Stimulated activated CD8-positive, alpha-beta memory T cell treated with anti-CD3 and anti-CD28 coated beads, Interleukin-12 subunit alpha, Interleukin-12 subunit beta, amount 100 ng/mL, for 1 hour (primary cell): ENCODE measurements around the gene ITGA8.
"Not testable (repeated sequence)": the region's sequence is repeated elsewhere in the genome, so short reads cannot be mapped to it uniquely, and the experiment has no call there.

ENCODE experiments used
- DNase-seq: peaks from one replicate; pipeline ENCODE4 v3.0.0-alpha.2; 2020; ENCODE audit warnings: low read depth

Gene ITGA8

DNA sequence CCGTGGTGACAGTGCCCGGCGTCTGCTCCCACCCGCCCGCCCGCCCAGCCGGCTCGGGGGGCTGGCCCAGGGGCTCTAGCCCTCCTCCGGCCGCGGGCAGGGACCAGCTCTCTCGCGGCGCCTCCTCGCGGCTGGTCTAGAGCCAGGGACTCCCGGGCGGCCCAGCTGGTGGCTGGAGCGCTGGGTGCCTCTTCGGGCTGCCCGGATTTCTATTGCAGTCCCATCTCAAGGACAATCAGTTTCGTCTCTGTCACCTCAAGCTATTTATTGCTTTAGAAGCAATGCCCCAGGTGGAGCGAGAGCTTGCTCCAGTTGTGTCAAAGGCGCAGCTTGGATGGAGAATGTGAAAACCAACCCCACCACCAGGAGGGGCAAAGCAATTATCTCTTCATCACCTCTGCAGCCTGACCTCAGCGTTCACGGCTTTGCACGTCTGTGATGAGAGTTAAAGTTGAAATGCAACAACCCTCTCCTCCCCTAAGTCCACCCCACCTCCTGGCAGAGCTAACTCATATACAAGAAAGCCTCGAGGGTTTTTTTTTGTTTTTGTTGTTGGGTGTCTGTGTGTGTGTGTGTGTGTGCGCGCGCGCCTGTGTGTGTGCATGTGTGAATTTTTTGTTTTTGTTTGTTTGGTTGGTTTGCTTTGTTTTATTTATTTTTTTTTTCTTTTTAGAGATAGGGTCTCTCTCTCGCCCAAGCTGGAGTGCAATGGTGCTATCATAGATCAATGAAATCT lies at the start of gene ITGA8:
TSS of gene ITGA8 (minus strand) at position 24 of the 736 bp plus-strand sequence. CDS start 151 bp downstream, outside the sequence.
- no peak for DNase-seq

DNA sequence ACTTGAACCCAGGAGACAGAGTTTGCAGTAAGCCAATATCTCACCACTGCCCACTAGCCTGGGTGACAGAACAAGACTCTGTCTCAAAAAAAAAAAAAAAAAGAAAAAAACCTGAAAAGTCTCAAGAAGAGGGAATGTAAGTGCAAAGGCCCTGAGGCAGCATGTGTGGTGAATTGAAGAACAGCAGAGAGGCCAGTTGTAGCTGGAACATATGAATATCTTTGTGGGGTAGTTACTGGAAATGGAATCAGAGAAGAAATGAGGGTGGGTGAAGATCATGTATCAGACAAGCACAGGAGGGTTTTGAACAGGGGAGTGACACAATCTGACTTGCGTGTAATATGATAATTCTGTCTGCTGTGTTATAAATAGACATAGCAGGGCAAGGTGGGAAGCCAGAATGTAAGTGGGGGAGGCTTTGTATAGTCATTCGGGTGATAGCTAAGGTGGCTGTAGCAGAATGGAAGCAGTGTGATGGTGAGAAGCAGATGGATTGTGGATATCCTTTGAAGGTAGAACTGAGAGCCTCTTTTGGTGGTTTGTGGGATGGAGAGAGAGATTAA lies 45.3 kb upstream of the ITGA8 start:
- DNase-seq: no peak

DNA sequence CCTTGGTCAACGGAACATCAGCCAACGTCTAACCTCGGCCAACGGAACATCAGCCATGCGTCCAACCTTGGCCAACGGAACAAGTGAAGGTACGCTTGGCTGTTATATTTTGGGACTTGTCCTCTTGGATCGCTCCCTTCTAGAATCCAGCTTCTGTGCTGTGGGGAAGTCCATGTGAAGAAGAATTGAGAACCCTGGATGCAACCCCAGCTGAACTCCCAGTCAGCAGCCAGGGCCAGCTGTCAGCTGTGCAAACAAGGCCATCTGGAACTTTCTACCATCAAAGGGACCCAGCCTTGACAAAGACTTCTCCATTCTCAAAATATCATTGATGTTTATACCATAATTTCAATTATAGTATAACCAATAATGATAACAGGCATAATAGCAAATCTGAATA lies 43.3 kb upstream of the ITGA8 start:
- no peak for DNase-seq

DNA sequence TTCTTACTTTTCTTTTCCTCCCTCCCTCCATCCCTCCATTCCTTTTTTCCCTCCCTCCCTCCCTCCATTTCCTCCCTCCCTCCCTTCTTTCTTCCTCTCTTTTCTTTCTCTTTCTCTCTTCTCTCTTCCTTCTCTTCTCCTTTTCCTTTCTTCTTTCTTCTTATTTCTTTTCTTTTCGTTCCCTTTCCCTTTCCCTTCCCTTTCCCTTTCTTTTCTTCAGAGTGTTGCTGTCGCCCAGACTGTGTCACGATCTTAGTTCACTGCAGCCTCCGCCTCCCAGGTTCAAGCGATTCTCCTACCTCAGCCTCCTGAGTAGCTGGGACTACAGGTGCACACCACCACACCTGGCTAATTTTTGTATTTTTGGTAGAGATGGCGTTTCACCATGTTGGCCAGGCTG lies 42.5 kb upstream of the ITGA8 start:
- DNase-seq: not testable (repeated sequence)

DNA sequence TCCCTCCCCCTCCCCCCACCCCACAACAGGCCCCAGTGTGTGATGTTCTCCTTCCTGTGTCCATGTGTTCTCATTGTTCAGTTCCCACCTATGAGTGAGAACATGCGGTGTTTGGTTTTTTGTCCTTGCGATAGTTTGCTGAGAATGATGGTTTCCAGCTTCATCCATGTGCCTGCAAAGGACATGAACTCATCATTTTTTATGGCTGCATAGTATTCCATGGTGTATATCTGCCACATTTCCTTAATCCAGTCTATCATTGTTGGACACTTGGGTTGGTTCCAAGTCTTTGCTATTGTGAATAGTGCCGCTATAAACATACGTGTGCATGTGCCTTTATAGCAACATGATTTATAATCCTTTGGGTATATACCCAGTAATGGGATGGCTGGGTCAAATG lies 41.5 kb upstream of the ITGA8 start:
- not testable (repeated sequence) for DNase-seq

DNA sequence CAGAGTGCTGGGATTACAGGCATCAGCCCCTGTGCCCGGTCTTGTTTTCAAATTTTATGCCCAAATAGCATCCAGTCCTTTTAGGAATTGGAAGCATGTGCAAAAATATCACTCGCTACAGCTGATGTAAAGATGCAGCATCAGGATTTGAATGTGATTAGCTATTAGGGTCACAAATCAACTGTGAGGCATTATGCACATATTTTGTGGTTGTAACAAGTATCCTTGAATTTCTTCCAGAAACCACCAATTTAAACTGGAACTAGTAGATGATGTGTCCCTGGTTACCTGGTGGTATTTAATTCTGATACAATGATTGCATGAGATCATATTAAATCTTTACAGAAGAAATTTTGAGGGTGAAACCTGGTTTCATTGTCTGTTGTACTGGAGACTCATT lies 41.0 kb upstream of the ITGA8 start:
- DNase-seq: no peak

DNA sequence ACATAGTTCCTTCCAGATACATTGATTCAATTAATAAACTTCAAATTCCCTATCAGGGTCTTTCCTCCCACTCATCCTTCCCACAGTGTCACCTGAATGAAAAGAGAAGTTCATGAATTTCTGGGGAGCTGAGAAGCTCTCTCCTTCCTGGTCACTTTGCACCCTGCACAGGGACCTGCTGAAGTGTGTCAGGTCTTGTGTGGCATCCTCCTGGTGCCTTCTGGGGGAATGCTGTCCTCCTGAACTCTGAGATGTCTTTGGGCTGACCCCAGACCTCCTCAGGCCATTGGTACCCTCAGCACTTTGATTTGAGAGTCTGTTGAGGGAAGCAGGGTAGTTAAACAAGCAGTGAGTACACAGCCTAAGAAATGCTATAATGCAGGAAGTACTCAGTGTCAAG lies 39.5 kb upstream of the ITGA8 start:
- no peak for DNase-seq

DNA sequence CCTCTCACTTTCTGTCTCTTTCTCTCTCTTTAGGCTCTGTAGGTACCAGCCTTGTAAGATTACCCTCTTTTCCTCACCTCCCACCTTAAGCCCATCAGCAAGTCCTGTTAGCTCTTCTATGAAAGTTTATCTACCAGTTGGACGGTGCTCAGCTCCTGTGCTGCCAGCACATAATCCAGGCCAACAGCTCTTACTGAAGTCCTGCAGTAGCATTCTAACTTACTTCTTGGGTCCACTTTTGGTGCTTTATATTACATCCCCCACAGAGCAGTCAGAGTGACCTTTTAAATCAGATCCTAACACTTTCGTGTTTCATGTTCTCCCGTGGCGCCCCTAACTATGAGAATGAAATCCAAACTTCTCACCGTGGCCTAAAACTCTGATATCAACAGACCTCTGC lies 38.9 kb upstream of the ITGA8 start:
- no peak for DNase-seq

DNA sequence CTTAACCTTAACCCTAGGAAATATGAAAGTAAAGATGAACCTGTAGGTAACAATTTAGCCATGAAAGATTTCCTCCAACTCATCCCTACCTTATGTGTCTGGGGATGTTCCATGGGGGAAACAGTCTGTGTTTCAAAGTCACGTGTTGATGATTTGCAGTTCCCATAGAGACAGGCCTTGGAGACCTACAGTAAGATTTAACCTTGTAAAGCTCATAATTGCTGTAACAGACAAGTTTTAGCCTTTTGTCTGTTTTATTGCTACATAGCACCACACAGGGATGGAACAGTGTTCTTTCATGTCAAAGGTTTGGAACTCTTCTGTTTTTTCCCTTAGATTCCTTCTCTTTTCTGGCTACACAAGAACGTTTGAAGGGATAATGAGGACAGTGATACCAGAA lies 35.2 kb upstream of the ITGA8 start:
- DNase-seq: no peak

DNA sequence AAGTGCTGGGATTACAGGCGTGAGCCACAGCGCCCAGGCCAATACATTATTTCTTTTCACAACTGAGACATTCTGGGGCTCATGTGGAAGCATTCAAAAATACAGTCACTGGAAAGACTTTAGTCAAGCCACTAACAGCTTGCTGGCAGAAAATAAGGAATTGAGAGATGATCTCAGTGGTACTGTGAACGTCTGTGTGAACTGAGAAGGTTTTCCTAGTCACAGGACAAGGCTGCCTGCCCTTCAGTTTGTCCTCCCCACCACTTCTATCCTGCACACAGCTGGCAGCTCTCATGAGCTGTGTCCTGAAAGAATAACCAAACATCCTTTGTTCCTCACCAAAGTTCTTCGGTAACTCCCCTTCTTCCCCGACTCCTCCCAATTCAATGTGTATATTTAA lies 31.3 kb upstream of the ITGA8 start:
- no peak for DNase-seq

DNA sequence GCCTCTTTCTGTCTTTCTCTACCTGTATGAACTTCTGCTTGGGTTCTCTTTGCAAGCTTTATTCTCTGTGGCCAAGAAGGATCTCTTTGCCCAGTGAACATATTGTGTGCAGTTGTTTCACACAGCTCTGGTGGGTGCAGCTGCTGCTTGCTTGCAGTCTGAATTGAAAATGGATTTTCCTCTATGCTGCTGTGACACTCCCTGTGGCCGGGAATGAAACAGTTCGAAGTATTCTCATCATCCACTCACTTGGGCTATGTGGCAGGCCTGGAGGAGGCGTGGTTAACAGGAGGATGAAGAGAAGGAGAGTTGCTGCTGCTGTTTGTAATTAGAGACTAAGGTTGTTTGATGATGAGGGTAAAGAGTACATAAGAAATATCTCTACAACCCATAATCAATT lies 28.4 kb upstream of the ITGA8 start:
- no peak for DNase-seq

DNA sequence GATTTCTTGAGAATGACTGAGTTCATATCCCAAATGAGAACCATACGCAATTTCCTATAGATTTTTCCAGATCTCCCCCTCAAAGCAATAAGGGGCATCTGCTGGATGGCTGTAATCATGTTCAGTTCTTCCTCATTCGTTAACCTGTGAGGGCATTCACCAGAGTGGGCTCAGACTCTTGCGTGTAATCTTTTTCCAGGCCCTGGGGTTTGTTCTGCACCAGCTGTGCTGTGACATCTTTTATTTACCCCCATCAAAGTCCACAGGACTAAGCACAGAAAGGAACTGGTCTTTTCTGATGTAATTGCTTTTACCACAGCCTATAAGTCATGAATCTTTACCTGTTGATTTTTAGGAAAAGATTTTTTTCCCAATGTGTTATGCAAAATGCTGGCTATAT lies 27.9 kb upstream of the ITGA8 start:
- DNase-seq: no peak

DNA sequence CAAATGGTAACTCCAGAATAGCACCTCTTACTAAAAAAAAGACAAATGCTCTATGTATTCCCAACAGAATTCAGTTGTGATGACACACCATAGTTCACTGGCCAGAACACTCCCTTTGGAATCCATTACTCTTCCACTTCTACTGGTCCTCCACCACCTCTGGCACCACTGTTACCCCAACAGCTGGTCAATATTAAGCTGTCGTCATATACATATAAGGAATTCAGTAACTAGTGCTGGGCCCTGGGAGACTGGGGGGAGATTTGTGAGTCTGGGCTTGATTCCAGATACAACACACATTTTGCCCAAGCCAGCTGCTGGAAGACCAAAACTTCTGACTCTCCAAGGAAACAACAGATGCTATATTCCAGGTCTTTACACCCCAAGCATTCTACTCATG lies 26.0 kb upstream of the ITGA8 start:
- DNase-seq: no peak

DNA sequence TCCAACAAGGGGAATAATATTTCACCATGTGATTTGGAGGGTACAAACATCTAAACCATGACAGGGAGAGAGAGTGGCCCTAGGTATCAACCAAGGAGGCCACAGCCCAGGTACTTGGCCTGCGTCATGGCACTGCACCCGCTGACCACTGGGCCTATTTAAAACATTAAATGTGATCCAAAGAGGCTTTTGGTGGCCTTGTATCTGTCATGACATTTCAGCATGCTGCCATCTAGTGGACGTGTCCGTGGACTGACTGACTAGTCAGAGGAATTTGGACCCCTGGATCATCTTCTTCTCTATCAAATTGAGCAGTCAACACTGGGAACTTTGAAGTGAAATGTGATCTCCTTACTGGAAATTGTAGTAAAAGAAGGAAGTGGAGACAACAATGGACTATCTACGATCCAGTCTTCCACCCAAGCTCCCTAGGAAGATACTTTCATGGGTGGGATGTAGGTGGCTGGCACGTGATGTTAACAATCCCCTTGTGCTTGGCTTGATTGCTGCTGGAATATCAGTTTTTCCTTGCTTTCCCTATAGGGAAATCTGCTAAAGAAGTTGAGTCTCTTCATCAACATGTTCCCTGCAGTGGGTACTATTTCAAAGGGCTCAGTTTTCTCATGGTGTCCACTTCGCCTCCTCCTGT lies 24.6 kb upstream of the ITGA8 start:
- peak; percentile 15 for DNase-seq

DNA sequence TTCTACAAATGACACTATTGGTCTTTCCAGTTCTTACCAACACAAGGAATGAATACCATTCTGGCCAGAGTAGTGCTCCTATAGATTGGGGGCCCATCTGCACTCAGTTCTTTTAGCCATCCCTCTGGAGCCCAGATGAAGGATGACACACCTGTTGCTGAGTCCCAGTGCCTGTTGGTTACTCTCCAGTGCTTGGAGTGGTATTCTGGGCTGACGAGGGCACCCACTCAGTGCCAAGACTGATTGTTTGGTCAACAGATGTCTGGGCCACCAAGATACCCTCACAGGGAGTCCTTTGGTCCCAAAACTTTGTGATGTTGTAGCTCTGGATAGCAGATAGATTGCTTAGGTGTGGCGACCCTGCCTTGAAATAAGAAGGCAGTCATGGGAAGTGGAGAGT lies 23.7 kb upstream of the ITGA8 start:
- DNase-seq: no peak

DNA sequence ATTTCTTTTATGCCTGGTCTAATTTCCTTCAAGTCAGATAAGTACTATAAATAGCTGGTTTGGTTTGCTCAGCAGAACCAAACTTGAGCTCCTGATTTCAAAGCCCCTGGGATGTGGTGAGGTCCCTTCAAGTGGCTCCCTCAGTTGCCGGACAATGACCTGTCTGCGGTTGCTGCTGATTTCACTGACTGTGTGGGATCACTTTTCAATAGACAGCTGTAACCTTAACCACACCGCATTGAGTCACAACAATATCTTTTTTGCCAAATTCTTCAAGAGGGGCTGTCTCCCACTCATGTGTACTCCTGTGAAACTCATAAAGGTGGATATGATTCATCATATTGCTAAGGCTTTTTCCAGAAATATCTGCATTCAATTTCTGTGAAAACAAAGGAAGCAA lies 23.1 kb upstream of the ITGA8 start:
- DNase-seq: no peak

DNA sequence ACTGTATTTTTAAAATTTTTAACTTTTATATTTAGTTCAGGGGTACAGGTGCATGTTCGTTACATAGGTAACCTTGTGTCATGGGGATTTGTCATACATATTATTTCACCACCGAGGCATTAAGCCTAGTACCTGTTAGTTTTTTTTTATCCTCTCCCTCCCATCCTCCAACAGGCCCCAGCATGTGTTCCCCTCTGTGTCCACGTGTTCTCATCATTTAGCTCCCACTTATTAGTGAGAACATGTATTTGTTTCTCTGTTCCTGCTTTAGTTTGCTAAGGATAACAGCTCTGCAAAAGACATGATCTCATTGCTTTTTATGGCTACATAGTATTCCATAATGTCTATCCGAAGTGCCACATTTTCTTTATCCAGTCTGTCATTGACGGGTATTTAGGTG lies 22.4 kb upstream of the ITGA8 start:
- no peak for DNase-seq

DNA sequence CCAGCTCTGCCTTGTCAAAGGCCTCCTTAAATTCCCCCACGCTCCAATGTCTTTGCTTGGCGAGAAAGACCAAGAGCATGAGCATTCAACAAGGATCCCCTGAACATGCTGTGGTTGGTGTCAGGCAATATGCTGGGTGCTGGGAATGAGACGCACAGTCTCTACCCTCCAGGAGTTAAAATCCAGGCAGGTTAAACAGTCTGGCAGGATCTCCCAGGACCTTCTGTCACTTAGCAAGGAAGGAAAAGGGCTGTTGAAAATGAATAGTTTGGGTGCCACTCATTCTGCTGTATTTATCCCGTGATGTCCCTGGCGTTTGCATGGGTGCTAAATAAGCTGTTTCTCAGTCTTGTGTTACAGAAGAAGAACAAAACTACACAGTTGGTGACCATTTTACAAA lies 21.9 kb upstream of the ITGA8 start:
- DNase-seq: no peak

DNA sequence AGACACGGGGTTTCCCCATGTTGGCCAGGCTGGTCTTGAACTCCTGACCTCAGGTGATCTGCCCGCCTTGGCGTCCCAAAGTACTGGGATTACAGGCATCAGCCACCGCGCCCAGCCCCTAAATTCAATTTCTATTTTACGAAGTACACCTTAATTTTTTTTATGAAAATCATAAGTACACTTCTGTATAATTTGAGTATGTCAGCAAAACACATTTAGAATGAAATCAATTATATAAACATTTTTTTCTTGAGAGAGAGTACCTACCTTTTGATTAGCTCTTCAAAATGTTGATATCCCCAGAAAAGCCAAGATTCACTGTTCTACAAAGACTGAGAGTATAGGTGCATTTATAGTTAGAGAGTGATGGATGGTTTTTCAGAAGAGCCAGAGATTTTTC lies 20.5 kb upstream of the ITGA8 start:
- DNase-seq: no peak

DNA sequence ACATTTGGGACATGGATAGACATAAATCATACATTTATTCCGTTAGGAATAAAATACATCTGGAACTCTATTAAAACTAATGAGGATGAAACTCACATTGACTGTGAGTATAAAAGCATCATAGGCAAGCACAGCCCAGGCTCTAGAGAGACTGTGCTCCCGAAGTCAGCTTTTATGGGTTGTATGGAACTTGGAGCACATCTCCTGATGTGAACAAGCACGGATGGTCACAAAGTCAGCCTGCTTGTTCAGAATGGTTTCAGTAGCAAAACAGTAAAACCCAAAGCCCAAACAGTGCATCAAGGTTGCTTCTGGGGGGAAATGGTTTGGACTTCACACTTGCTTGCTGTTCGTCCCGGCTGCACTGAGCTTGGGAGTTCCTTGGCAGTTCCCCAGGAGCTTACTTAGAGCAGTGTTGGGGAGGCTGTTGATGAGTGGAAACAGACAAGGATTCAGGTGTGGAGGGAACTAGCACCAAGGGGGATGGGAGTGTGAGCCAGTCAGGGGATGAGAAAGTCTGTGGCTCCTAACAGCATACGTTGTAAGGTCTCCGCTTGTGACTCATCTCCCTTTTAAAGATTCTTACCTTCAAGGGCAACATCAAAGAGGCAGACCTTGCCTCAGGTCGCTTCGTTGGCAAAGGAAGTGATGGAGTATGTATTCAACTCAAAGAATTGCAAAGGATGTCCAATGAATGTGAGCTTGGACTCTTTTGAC lies 19.7 kb upstream of the ITGA8 start:
- DNase-seq: no peak

DNA sequence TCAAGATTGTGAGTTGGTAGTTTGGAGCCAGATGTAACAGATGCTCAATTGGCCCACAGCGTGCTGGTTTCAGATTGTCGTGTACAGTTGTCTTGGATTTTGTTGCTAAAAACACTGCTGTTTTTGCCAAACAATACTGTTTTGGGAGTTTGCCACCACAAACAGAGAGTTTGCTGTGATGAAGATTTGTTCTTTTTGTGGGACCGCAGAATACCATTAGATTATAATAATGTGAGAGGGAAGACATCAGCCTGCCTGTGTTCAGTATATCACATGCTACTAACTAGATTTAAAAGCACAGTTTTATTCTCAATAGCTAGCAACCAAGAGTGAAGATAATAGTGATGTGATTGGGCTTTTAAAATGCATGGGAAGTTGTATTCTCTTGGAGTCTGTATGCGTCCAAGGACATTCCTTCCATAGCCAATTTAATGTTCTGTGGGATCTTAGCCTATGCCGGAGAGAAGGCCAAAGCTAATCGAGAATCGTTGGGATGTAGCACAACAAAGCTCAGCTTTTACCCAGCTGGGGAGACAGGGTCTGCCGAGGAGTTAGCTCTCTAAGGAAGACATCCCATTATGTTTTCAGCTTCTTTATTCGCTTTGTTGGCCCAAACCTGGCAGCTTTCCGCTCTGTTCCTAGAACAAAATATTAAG lies 18.7 kb upstream of the ITGA8 start:
- no peak for DNase-seq

DNA sequence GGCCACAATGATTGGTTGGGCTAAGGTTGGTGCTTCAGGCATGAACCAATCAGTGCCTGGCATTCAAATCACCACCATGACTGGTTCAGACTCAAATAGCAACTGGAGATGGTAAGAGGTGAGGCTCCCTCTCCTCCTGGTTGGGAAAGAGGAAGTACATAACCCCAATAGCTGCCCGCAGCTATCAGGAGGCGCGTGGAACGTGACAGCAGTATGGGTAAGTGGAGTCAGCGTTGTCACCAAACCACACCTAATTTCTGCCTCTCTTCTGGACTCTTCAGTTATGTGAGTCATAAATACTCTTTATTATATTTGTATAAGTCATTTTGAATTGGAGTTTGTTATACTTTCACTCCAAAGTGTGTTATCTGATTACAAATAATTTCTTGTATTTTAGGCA lies 17.9 kb upstream of the ITGA8 start:
- no peak for DNase-seq

DNA sequence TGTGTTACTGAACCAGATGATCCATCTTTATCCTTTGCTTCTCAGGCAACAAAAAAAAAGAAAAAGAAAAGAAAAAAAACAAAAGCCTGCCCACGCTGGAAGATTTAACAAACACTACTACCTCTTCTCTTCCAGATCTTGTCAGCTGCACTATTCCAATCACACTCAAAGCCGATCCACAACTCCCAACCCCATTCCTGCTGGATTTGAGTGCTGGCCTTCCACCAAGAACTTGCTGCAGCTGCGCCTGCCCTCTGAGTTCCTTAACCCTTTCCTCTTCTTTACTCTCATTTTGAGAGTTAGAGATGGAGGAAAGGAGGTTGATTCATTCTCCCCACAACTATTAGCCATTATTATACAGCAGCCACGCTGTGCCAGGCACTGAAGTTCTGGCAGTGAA lies 16.0 kb upstream of the ITGA8 start:
- DNase-seq: no peak
